Astrocyte (in vitro differentiated cells and primary cell): Measurements from ENCODE around the gene PRM3.

Source experiments
- EZH2 ChIP-seq: IDR thresholded peaks from 2 replicates; pipeline ENCODE4 v1.6.1; 2012; ENCODE audit warnings: mild to moderate bottlenecking, low read length, inconsistent platforms; ENCODE audit not compliant: insufficient read depth
- TF ChIP-seq, protein P1 (sequence below): IDR thresholded peaks from 2 replicates; pipeline ENCODE4 v1.5.1; 2011; ENCODE audit warnings: low read depth, mild to moderate bottlenecking, inconsistent platforms, low read length, moderate library complexity; ENCODE audit not compliant: insufficient read depth

DNA sequence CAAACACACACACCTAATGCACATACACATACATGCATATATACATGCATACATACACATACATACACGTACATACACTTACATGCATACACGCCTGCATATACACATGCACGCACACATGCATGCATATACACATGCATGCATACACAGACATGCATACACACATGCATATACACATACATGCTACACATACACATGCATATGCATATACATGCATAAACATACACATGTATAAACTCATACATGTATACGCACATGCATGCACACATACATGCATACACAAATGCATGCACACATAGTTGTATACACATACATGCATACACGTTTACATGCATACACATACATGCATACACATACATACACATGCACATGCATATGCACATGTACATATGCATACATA, 48.2 kb upstream of the PRM3 start:
- TF ChIP-seq, protein P1, sequence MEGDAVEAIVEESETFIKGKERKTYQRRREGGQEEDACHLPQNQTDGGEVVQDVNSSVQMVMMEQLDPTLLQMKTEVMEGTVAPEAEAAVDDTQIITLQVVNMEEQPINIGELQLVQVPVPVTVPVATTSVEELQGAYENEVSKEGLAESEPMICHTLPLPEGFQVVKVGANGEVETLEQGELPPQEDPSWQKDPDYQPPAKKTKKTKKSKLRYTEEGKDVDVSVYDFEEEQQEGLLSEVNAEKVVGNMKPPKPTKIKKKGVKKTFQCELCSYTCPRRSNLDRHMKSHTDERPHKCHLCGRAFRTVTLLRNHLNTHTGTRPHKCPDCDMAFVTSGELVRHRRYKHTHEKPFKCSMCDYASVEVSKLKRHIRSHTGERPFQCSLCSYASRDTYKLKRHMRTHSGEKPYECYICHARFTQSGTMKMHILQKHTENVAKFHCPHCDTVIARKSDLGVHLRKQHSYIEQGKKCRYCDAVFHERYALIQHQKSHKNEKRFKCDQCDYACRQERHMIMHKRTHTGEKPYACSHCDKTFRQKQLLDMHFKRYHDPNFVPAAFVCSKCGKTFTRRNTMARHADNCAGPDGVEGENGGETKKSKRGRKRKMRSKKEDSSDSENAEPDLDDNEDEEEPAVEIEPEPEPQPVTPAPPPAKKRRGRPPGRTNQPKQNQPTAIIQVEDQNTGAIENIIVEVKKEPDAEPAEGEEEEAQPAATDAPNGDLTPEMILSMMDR: no peak
- no peak for TF ChIP-seq EZH2
